ENCODE results near the gene MRPS31. TPM values are rescaled to one million over a fixed set of nuclear protein-coding genes. Genes with fewer than 3 reads are reported as not detected.

MRPS31 gene
- total RNA-seq (2021; fragmentation: NEBNext Ultra II Directional; extraction: Animal tissue kit (Norgen Biotek cat#: 25700)): 10 to 100 TPM; 13.9 to 16.5 (median 15.5) TPM
- long read RNA-seq, transcript MRPS31-201 (7 exons, 1,462 nt): major isoform, 13 of 21 reads
- long read RNA-seq, partial matches to known transcripts: 7 of 21 reads
- long read RNA-seq, other reads (novel, unspliced or antisense): 1 of 21 reads

DNA sequence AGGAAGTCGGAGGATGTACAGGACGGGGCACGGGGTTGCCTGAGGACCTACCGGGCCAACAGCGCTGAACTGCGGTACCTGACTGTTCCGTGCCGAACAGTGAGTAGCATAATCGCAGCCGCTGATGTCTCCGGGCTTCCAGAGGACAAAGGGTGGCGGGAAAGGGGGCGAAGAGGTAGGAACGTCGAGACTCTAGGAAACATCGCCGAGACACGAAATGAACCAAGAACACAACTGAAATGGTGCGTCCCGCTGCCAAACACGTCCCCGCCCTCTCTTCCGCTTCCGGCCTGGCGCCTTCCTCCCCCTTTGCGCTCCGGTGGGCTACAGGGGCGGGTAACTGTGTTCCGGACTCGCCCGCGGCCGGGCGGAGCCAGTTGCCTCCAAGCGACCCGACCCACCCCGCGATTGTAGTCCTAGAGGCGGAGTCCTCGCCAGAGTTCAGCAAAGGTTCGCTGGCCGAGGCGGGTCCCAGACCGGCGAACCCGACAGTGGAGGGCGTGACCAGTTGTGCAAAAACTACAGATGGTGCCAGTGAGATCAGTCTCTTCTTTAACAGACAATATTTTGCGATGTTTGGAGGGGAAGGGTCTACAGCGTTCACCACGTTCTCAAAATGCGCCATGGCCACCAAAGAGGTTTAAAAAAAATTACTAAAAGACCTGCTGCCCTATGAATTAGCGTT is at the start of gene MRPS31:
Gene MRPS31 (minus strand): TSS at position 257 of the 685 bp plus-strand sequence. CDS start 54 bp downstream, at position 203.
- TF ChIP-seq, protein P1, sequence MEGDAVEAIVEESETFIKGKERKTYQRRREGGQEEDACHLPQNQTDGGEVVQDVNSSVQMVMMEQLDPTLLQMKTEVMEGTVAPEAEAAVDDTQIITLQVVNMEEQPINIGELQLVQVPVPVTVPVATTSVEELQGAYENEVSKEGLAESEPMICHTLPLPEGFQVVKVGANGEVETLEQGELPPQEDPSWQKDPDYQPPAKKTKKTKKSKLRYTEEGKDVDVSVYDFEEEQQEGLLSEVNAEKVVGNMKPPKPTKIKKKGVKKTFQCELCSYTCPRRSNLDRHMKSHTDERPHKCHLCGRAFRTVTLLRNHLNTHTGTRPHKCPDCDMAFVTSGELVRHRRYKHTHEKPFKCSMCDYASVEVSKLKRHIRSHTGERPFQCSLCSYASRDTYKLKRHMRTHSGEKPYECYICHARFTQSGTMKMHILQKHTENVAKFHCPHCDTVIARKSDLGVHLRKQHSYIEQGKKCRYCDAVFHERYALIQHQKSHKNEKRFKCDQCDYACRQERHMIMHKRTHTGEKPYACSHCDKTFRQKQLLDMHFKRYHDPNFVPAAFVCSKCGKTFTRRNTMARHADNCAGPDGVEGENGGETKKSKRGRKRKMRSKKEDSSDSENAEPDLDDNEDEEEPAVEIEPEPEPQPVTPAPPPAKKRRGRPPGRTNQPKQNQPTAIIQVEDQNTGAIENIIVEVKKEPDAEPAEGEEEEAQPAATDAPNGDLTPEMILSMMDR (IDR thresholded peaks at IDR 0.05): peak; percentile 21; the same call in 1 of the 2 replicates
- H3K27ac Mint-ChIP-seq: peak within 1 kb of the TSS; percentile 96

DNA sequence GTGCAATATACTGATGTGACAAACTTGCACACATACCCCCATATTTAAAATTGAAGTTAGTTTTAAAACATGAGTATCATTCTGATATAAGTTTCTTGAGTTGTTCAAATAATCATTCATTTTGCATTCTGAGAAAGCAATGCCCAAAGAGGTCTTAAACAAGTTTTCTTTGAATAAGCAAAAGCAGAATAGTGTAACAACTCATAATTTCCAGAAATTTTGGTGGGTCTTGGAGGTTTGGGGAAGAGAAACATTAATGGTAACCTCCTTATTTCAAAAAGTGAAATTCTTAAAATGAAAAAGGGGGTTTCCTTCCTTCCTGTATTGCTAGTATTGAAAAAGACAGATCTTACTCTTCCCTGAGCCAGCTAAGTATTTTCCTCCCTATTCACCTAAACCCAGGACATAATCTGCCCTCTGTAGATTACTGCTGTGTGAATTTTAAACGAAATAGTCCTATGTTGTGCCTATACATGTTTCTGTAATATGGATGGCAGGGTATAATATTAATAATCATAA is 48.9 kb upstream of the MRPS31 start:
- Mint-ChIP-seq H3K4me1 (ENCODE audit: low read depth) (peaks cover 4% of the 10 kb centered on the region), H3K27ac (no peak overlapping the region), H3K36me3 (ENCODE audit: low read depth) (peaks cover 13% of the 10 kb centered on the region), H3K9me3 (peaks cover 3% of the 10 kb centered on the region; the same call in 1 of the 2 replicates), H3K4me3 (no peak overlapping the region), H3K27me3 (ENCODE audit: insufficient read depth) (peaks cover 3% of the 10 kb centered on the region)
- DNase-seq: no peak
- TF ChIP-seq, protein P1 (IDR thresholded peaks at IDR 0.05): no peak

More for the DNA sequence above, at the start of gene MRPS31:
- Mint-ChIP-seq H3K4me1 (ENCODE audit: low read depth) (peaks cover 11% of the 10 kb centered on the region), H3K9me3 (no peaks in the 10 kb centered on the region), H3K27me3 (ENCODE audit: insufficient read depth) (peaks cover 1% of the 10 kb centered on the region; the same call in 1 of the 2 replicates), H3K36me3 (ENCODE audit: low read depth) (no peaks in the 10 kb centered on the region), H3K4me3 (peak within 1 kb of the TSS; percentile 100)
- peak; percentile 94 for DNase-seq

DNA sequence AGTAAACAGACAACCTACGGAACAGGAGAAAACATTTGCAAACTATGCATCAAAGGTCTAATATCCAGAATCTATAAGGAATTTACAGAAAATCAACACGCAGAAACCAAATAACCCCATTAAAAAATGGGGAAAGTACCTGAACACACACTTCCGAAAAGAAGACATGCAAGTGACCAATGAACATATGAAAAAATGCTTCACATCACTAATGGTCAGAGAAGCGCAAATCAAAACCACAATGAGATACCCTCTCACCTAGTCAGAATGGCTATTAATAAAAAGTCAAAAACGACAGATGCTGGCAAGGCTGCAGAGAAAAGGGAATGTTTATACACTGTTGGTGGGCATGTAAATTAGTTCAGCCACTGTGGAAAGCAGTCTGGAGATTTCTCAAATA is 47.9 kb upstream of the MRPS31 start:
- H3K4me1 Mint-ChIP-seq (ENCODE audit: low read depth): peaks cover 13% of the 10 kb centered on the region
- peaks cover 3% of the 10 kb centered on the region for H3K27me3 Mint-ChIP-seq (ENCODE audit: insufficient read depth)
- H3K36me3 Mint-ChIP-seq (ENCODE audit: low read depth): peaks cover 14% of the 10 kb centered on the region
- no peak for DNase-seq
- TF ChIP-seq, protein P1 (IDR thresholded peaks at IDR 0.05): no peak
- H3K27ac Mint-ChIP-seq: no peak overlapping the region
- H3K9me3 Mint-ChIP-seq: peaks cover 4% of the 10 kb centered on the region; the same call in 1 of the 2 replicates
- no peak overlapping the region for H3K4me3 Mint-ChIP-seq

DNA sequence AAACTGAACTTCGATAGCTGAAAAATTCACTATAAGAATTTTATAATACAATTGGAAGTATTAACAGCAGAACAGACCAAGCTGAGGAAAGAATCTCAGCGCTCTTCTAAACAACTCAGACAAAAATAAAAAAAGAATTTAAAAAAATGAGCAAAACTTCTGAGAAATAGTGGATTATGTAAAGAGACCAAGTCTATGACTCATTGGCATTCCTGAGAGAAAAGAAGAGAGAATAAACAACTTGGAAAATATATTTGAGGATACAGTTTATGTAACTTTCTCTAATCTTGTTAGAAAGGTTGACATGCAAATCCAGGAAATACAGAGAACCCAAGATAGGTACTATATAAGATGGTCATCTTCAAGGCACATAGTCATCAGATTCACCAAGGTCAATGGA is 43.8 kb upstream of the MRPS31 start:
- H3K27me3 Mint-ChIP-seq (ENCODE audit: insufficient read depth): peaks cover 3% of the 10 kb centered on the region
- H3K27ac Mint-ChIP-seq: no peak overlapping the region
- peaks cover 20% of the 10 kb centered on the region for H3K36me3 Mint-ChIP-seq (ENCODE audit: low read depth)
- TF ChIP-seq, protein P1 (IDR thresholded peaks at IDR 0.05): no peak
- no peak overlapping the region for H3K4me3 Mint-ChIP-seq
- DNase-seq: no peak
- peaks cover 4% of the 10 kb centered on the region; the same call in 1 of the 2 replicates for H3K9me3 Mint-ChIP-seq
- H3K4me1 Mint-ChIP-seq (ENCODE audit: low read depth): peaks cover 19% of the 10 kb centered on the region

DNA sequence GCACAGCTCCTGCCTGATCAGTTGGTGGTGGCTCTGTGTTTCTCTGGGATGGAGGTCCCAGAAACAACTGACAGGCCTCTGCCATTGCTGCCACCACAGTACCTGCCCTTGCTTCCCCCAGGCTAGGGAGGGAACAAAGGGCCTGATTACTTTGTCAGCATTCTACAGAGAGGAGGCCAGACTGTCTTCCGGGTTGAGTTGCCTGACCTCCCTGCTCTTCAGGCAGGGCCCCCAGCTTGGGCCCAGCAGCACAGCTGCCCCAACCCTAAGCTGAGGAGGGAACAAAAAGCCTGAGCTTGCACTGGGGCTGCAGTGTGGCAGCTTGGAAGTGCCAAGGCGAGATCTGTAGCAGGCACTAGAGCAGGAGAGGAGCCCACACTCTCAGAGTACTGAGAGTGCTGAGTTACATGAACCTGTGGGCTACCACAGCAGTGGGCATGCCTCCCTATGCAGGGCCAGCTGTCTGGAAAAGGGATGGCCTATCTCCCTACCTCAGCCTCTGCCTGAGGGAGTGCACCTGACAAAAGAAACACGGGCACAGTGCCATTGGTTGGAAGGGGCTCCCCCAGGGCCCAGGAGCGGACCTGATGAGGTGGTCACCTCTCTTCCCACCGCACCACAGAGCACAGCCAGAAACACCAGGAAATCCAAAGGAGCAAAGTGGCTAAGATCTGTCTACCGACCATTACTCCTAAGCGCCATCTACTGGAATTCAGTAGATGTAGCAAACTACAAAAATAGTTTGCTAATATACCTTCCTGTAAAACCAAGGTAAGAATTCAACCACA is 42.9 kb upstream of the MRPS31 start:
- TF ChIP-seq, protein P1 (IDR thresholded peaks at IDR 0.05): peak; percentile 79
- peaks cover 28% of the 10 kb centered on the region for H3K36me3 Mint-ChIP-seq (ENCODE audit: low read depth)
- no peak overlapping the region for H3K4me3 Mint-ChIP-seq
- DNase-seq: peak; percentile 23
- H3K4me1 Mint-ChIP-seq (ENCODE audit: low read depth): peaks cover 19% of the 10 kb centered on the region
- H3K9me3 Mint-ChIP-seq: peaks cover 4% of the 10 kb centered on the region; the same call in 1 of the 2 replicates
- H3K27ac Mint-ChIP-seq: no peak overlapping the region
- H3K27me3 Mint-ChIP-seq (ENCODE audit: insufficient read depth): peaks cover 3% of the 10 kb centered on the region

Data from HFFc6 (cell line).